Mucosa of descending colon (tissue), 3 donors: ENCODE data around the gene SCN3A. TPM values are rescaled to one million over a fixed set of nuclear protein-coding genes. Genes with fewer than 3 reads are reported as not detected.

Experiments used
- ATAC-seq: fragments of 200-7000 bp; cut with Tn5 transposase; one replicate; pipeline ENCODE4 v1.9.1; 2020; ENCODE audit warnings: mild to moderate bottlenecking, moderate library complexity
- DNase-seq, 3 donors: peaks; one replicate each; pipeline ENCODE4 v3.0.0-alpha.2; 2020
- H3K36me3 ChIP-seq: fragments of 200-600 bp; one replicate; pipeline ENCODE4 v1.8.0; 2021; ENCODE audit warnings: low read depth, mild to moderate bottlenecking
- H3K4me1 ChIP-seq: fragments of 200-600 bp; one replicate; pipeline ENCODE4 v1.8.0; 2021; ENCODE audit warnings: low read depth, mild to moderate bottlenecking
- H3K4me3 ChIP-seq: fragments of 200-600 bp; one replicate; pipeline ENCODE4 v1.8.0; 2021; ENCODE audit warnings: mild to moderate bottlenecking
- H3K9me3 ChIP-seq: fragments of 200-600 bp; one replicate; pipeline ENCODE4 v1.8.0; 2021; ENCODE audit warnings: mild to moderate bottlenecking
- intact Hi-C, 2 donors: fragments of 100-400 bp; cut with DNase I in 1 of 2; cut with micrococcal nuclease in 1 of 2; formaldehyde crosslinking; loops; one replicate each; pipeline versions ENCODE4 v1.11.0 to v1.11.1; 2022; cut with DNase I, micrococcal nuclease
- total RNA-seq, 3 donors: library from RNA; stranded (reverse); fragmentation: NEBNext Ultra II Directional in 2 of 3; extraction: Animal tissue kit (Norgen Biotek cat#: 25700) in 2 of 3; gene quantifications; one replicate each; pipeline versions ENCODE4 v1.2.1 to v1.2.4, GENCODE V29; 2021 to 2023
- TF ChIP-seq, protein P1 (sequence below): fragments of 200-600 bp; IDR thresholded peaks from one replicate; pipeline ENCODE4 v1.8.0; 2022; ENCODE audit warnings: antibody characterized with exemption, mild to moderate bottlenecking
- donor health status: DM: no; HTN: no; CAD: no; lungs with moderate emphysema.
- donor health status: DM: no; HTN: no; CAD: no.
- donor health status: DM: no; HTN: yes; CAD: no.

The SCN3A gene
- total RNA-seq, 3 donors from 2014 or later, result 1.1 to 2.6 (median 2.1) TPM

- intact Hi-C loops, result no loop called here
- no peak overlapping the region for H3K4me3 ChIP-seq
- ATAC-seq (no peak), DNase-seq (no peak)
- no peaks in the 10 kb centered on the region for H3K36me3 ChIP-seq
- H3K4me1 ChIP-seq, result no peaks in the 10 kb centered on the region
- H3K9me3 ChIP-seq, result no peaks in the 10 kb centered on the region
- TF ChIP-seq, protein P1, sequence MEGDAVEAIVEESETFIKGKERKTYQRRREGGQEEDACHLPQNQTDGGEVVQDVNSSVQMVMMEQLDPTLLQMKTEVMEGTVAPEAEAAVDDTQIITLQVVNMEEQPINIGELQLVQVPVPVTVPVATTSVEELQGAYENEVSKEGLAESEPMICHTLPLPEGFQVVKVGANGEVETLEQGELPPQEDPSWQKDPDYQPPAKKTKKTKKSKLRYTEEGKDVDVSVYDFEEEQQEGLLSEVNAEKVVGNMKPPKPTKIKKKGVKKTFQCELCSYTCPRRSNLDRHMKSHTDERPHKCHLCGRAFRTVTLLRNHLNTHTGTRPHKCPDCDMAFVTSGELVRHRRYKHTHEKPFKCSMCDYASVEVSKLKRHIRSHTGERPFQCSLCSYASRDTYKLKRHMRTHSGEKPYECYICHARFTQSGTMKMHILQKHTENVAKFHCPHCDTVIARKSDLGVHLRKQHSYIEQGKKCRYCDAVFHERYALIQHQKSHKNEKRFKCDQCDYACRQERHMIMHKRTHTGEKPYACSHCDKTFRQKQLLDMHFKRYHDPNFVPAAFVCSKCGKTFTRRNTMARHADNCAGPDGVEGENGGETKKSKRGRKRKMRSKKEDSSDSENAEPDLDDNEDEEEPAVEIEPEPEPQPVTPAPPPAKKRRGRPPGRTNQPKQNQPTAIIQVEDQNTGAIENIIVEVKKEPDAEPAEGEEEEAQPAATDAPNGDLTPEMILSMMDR, result no peak
Observed at GRCh38 chr2:165227571-165227970, 23.7 kb upstream of the SCN3A start.

DNA sequence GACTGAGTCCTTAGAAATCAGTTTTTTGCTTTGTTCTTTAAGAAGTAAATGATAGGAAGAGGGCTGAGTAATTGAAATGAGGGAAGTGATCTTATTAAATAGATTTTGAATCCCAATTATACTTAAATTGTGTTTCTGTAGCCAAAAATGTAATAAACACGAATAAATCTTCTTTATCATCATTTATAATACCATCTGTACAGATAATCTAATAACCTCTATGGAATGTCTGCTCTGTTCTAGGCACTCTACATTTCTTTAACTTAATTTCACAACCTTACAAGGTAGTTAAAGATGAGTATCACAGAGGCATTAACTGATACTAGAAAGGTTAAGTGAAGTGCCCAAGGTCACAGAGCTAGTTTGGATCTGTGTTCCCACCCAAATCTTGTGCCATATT is 21.1 kb upstream of the SCN3A start:
- Histone ChIP-seq H3K4me1 (no peaks in the 10 kb centered on the region), H3K4me3 (no peak overlapping the region), H3K9me3 (no peaks in the 10 kb centered on the region), H3K36me3 (no peaks in the 10 kb centered on the region)
- ATAC-seq (no peak), DNase-seq (no peak)
- TF ChIP-seq, protein P1, result no peak
- intact Hi-C loops, result no loop called here

- ATAC-seq (no peak), DNase-seq (no peak)
- Histone ChIP-seq H3K4me3 (no peak overlapping the region), H3K4me1 (no peaks in the 10 kb centered on the region), H3K9me3 (no peaks in the 10 kb centered on the region), H3K36me3 (no peaks in the 10 kb centered on the region)
- intact Hi-C loops, result no loop called here
- TF ChIP-seq, protein P1, result no peak
Observed at GRCh38 chr2:165219481-165219880, 15.6 kb upstream of the SCN3A start.

GRCh38 chr2:165214093-165214492 is 10.2 kb upstream of the SCN3A start:
- TF ChIP-seq, protein P1, result no peak
- no peaks in the 10 kb centered on the region for H3K36me3 ChIP-seq
- H3K9me3 ChIP-seq, result no peaks in the 10 kb centered on the region
- intact Hi-C loops, result no loop called here
- ATAC-seq, result no peak
- no peak for DNase-seq
- H3K4me3 ChIP-seq, result no peak overlapping the region
- H3K4me1 ChIP-seq, result no peaks in the 10 kb centered on the region

GRCh38 chr2:165208094-165208493 is 4.2 kb upstream of the SCN3A start:
- DNase-seq, result no peak
- no peaks in the 10 kb centered on the region for H3K4me1 ChIP-seq
- TF ChIP-seq, protein P1, result no peak
- H3K36me3 ChIP-seq, result no peaks in the 10 kb centered on the region
- no peaks in the 10 kb centered on the region for H3K9me3 ChIP-seq
- no peak overlapping the region for H3K4me3 ChIP-seq
- intact Hi-C loops, result no loop called here
- no peak for ATAC-seq

DNA sequence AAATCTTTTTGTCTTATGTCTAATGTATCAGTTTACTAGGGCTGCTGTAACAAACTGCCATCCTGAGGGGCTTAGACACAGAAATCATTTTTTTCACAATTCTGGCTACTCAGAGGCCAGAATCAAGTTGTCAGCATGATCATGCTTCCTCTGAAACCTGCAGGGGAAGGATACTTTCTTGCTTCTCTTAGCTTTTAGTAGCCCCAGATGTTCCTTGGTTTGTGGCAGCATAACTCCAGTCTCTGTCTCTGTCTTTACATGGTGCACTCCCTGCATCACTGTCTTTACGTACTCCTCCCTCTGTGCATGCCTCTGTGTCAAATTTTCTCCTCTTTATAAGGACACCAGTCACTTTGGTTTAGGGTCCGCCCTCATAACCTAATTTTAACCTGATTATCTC is 2.0 kb upstream of the SCN3A start:
- H3K4me3 ChIP-seq, result no peak overlapping the region
- intact Hi-C loops, result no loop called here

More for the DNA sequence above, 2.0 kb upstream of the SCN3A start:
- ATAC-seq (no peak), DNase-seq (no peak)
- no peaks in the 10 kb centered on the region for H3K4me1 ChIP-seq
- no peaks in the 10 kb centered on the region for H3K9me3 ChIP-seq
- TF ChIP-seq, protein P1, result no peak
- H3K36me3 ChIP-seq, result no peaks in the 10 kb centered on the region
